GM20000 (cell line): ENCODE data around the gene PSMA6.

ENCODE experiments used
- DNase-seq: peaks from one replicate; pipeline ENCODE4 v3.0.0; 2012; ENCODE audit warnings: low spot score
- CTCF ChIP-seq: IDR thresholded peaks from 2 replicates; pipeline ENCODE4 v1.5.1; 2012; ENCODE audit warnings: mild to moderate bottlenecking, control low read depth; ENCODE audit errors: extremely low read depth, missing control alignments

Gene PSMA6

GRCh38 chr14:35261774-35262173 lies 30.4 kb upstream of the PSMA6 start:
- DNase-seq, result no peak

GRCh38 chr14:35262436-35262835 lies 29.7 kb upstream of the PSMA6 start:
- TF ChIP-seq CTCF, result no peak
- DNase-seq, result no peak

More at GRCh38 chr14:35261774-35262173, 30.4 kb upstream of the PSMA6 start:
- no peak for TF ChIP-seq CTCF

- no peak for TF ChIP-seq CTCF
- DNase-seq, result no peak
Observed at GRCh38 chr14:35268946-35269345, 23.2 kb upstream of the PSMA6 start.

GRCh38 chr14:35274805-35275204 lies 17.4 kb upstream of the PSMA6 start:
- TF ChIP-seq CTCF, result no peak
- no peak for DNase-seq

GRCh38 chr14:35277179-35277578 lies 15.0 kb upstream of the PSMA6 start:
- no peak for TF ChIP-seq CTCF
- DNase-seq, result no peak

- no peak for TF ChIP-seq CTCF
Observed at GRCh38 chr14:35279369-35279768, 12.8 kb upstream of the PSMA6 start.

GRCh38 chr14:35281341-35281740 lies 10.8 kb upstream of the PSMA6 start:
- no peak for TF ChIP-seq CTCF
- no peak for DNase-seq

More at GRCh38 chr14:35279369-35279768, 12.8 kb upstream of the PSMA6 start:
- no peak for DNase-seq
